ENCODE measurements around the gene GNA12.
"Not testable (repeated sequence)": the region's sequence is repeated elsewhere in the genome, so short reads cannot be mapped to it uniquely, and the experiment has no call there.

Gene GNA12

GRCh38 chr7:2691932-2692439, 152.1 kb downstream of the GNA12 start:
- H3K27ac ChIP-seq (ENCODE audit: low read depth, low read length); H3K4me1 ChIP-seq (ENCODE audit: control insufficient read depth, insufficient read depth, low read length); H3K9ac ChIP-seq (ENCODE audit: low read length); H3K36me3 ChIP-seq (ENCODE audit: control insufficient read depth, insufficient read depth, low read length); H3K4me3 ChIP-seq (ENCODE audit: low read length): not testable (repeated sequence)
- H3K27me3 ChIP-seq (ENCODE audit: control insufficient read depth, insufficient read depth, low read length), result peaks cover 19% of the 10 kb centered on the region

DNA sequence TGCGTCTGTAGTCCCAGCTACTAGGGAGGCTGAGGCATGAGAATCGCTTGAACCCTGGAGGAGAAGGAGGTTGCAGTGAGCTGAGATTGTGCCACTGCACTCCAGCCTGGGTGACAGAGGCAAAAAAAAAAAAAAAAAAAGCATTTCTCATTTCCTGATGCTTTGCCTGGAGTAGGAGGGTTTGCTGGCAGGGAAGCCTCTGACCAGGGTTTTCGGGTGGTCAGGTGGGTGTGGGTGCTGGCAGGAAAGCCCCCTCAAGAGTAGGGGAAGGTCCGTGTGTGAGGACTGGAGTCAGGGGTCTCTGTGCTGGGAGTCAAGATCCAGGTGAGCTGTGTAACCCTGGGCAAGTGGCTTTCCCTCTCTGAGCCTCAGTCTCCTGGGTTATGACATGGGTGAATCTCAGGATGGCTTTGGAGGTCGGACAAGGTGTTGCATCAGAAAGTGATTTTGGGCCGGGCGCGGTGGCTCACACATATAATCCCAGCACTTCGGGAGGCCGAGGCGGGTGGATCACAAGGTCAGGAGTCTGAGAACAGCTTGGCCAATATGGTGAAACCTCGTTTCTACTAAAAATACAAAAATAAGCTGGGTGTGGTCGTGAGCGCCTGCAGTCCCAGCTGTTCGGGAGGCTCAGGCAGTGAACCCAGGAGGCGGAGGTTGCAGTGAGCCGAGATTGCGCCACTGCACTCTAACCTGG, 152.9 kb downstream of the GNA12 start:
- no peaks in the 10 kb centered on the region for H3K4me1 ChIP-seq (ENCODE audit: control insufficient read depth, insufficient read depth, low read length)
- H3K36me3 ChIP-seq (ENCODE audit: control insufficient read depth, insufficient read depth, low read length), result no peaks in the 10 kb centered on the region
- no peak overlapping the region for H3K27ac ChIP-seq (ENCODE audit: low read depth, low read length)
- H3K4me3 ChIP-seq (ENCODE audit: low read length), result no peak overlapping the region
- no peak overlapping the region for H3K9ac ChIP-seq (ENCODE audit: low read length)
- peaks cover 19% of the 10 kb centered on the region for H3K27me3 ChIP-seq (ENCODE audit: control insufficient read depth, insufficient read depth, low read length)

GRCh38 chr7:2689951-2690705, 154.0 kb downstream of the GNA12 start:
- Histone ChIP-seq H3K27me3 (ENCODE audit: control insufficient read depth, insufficient read depth, low read length) (peaks cover 19% of the 10 kb centered on the region), H3K9ac (ENCODE audit: low read length) (no peak overlapping the region), H3K4me3 (ENCODE audit: low read length) (no peak overlapping the region), H3K36me3 (ENCODE audit: control insufficient read depth, insufficient read depth, low read length) (no peaks in the 10 kb centered on the region), H3K4me1 (ENCODE audit: control insufficient read depth, insufficient read depth, low read length) (no peaks in the 10 kb centered on the region), H3K27ac (ENCODE audit: low read depth, low read length) (no peak overlapping the region)

DNA sequence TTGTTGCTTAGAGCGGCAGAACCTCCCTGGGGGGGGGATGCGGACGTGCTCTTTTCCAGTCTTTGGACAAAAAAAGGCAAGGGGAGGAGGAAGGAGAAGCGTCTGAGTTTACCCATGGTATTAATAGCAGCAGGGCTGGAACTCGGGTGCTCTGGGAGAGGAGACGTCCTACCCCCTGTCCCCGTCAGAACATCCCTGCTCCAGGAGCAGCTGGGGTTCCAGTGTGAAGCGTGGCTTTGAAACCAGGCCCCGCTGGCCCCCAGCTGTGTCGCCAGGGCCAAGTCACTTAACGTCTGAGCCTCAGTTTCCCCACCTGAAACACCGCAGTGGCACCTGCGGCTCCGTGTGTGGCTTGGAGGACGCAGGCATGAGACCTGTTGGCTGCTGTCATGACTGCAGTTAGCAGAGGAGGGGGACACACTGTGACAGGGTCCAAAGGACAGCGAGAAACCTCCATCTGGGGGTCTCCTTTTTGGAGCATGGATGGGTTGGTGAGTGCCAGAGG, 154.7 kb downstream of the GNA12 start:
- no peak overlapping the region for H3K27ac ChIP-seq (ENCODE audit: low read depth, low read length)
- H3K36me3 ChIP-seq (ENCODE audit: control insufficient read depth, insufficient read depth, low read length), result no peaks in the 10 kb centered on the region
- H3K9ac ChIP-seq (ENCODE audit: low read length), result no peak overlapping the region
- H3K4me3 ChIP-seq (ENCODE audit: low read length), result peak overlapping the region; percentile 15
- H3K4me1 ChIP-seq (ENCODE audit: control insufficient read depth, insufficient read depth, low read length), result no peaks in the 10 kb centered on the region
- H3K27me3 ChIP-seq (ENCODE audit: control insufficient read depth, insufficient read depth, low read length), result peaks cover 19% of the 10 kb centered on the region

DNA sequence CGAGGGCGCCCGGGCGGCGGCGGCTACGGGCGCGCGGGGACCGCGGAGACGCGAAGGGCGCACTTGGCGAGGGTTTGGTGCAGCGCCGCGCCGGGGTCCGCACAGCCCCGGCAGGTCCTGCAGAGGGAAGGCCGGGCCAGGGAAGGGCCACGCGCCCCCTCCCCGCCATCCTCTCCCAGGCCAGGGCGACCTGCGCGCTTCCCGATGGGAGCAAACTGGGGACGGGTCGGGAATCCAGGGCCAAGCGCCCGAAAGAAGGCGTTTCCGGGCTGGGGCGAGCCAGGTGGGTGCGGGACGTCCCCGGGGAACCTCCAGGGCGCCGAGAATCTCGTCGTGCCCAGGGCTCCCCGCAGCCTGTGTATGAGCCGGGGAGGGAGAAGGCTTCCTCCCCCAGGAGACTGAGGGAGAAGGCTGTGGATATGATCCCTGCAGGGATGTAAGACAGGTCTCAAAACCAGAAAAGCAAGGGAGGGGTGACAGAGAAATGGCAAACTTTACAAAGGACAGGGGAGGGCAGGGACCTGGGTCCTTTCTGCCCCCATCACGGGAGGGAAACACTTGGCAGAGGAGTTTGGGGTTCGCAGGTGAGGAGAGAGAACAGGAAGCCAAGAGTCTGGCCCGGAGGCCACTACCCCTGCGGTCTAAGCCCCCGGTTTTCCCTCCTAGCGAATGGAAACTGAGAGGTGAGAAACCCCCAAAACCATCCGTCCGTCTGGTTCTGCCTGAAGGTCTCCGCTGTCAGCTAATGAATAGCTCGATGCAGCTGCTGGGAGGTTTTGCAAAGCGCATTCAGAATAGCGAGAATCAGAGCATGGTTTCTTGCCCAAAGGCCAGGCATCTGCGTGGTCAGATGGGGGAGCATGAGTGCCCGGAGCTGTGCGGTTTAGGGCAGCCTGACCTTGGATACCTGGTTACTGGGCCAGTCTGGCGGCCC, 155.4 kb downstream of the GNA12 start:
- Histone ChIP-seq H3K4me3 (ENCODE audit: low read length) (peak overlapping the region; percentile 15), H3K4me1 (ENCODE audit: control insufficient read depth, insufficient read depth, low read length) (no peaks in the 10 kb centered on the region), H3K27ac (ENCODE audit: low read depth, low read length) (no peak overlapping the region), H3K9ac (ENCODE audit: low read length) (no peak overlapping the region), H3K36me3 (ENCODE audit: control insufficient read depth, insufficient read depth, low read length) (no peaks in the 10 kb centered on the region), H3K27me3 (ENCODE audit: control insufficient read depth, insufficient read depth, low read length) (peaks cover 19% of the 10 kb centered on the region)

GRCh38 chr7:2687881-2688318, 156.2 kb downstream of the GNA12 start, which contains the start of gene AMZ1:
Gene AMZ1, plus strand, starts transcription at chr7:2688202. Its CDS starts 12,250 bp downstream, at chr7:2700452.
- Histone ChIP-seq H3K9ac (ENCODE audit: low read length) (no peak within 1 kb of the TSS), H3K27me3 (ENCODE audit: control insufficient read depth, insufficient read depth, low read length) (peaks cover 19% of the 10 kb centered on the region), H3K4me3 (ENCODE audit: low read length) (peak within 1 kb of the TSS; percentile 27), H3K4me1 (ENCODE audit: control insufficient read depth, insufficient read depth, low read length) (no peaks in the 10 kb centered on the region), H3K27ac (ENCODE audit: low read depth, low read length) (no peak within 1 kb of the TSS), H3K36me3 (ENCODE audit: control insufficient read depth, insufficient read depth, low read length) (no peaks in the 10 kb centered on the region)

- no peak overlapping the region for H3K27ac ChIP-seq (ENCODE audit: low read depth, low read length)
- no peaks in the 10 kb centered on the region for H3K36me3 ChIP-seq (ENCODE audit: control insufficient read depth, insufficient read depth, low read length)
- no peaks in the 10 kb centered on the region for H3K4me1 ChIP-seq (ENCODE audit: control insufficient read depth, insufficient read depth, low read length)
- peaks cover 19% of the 10 kb centered on the region for H3K27me3 ChIP-seq (ENCODE audit: control insufficient read depth, insufficient read depth, low read length)
- no peak overlapping the region for H3K9ac ChIP-seq (ENCODE audit: low read length)
- H3K4me3 ChIP-seq (ENCODE audit: low read length), result peak overlapping the region; percentile 27
Observed at GRCh38 chr7:2687338-2687869, 156.7 kb downstream of the GNA12 start.

- no peaks in the 10 kb centered on the region for H3K4me1 ChIP-seq (ENCODE audit: control insufficient read depth, insufficient read depth, low read length)
- peaks cover 19% of the 10 kb centered on the region for H3K27me3 ChIP-seq (ENCODE audit: control insufficient read depth, insufficient read depth, low read length)
- H3K36me3 ChIP-seq (ENCODE audit: control insufficient read depth, insufficient read depth, low read length), result no peaks in the 10 kb centered on the region
- H3K4me3 ChIP-seq (ENCODE audit: low read length), result no peak overlapping the region
- H3K9ac ChIP-seq (ENCODE audit: low read length), result no peak overlapping the region
- no peak overlapping the region for H3K27ac ChIP-seq (ENCODE audit: low read depth, low read length)
Observed at GRCh38 chr7:2686101-2686500, 158.0 kb downstream of the GNA12 start.

DNA sequence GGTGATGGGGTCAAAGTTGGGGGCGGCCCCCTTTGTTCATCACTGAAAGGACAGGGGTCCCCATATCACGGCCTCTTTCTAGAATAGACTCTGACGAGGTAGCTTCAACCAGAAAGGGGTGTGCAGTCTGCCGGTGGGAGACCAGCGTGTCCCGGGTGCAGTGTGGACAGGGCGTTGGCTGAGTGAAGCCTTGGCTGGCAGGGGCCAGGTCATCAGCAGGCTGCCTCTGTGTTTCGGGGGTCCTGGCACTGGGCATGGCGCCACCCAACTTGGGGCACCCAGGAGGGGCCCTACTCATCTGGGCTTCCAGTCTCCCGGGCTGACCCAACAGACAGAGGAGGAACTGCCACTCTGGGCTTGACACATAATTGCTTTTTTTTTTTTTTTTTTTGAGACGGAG, 159.6 kb downstream of the GNA12 start:
- no peak overlapping the region for H3K9ac ChIP-seq (ENCODE audit: low read length)
- H3K4me3 ChIP-seq (ENCODE audit: low read length), result no peak overlapping the region
- H3K4me1 ChIP-seq (ENCODE audit: control insufficient read depth, insufficient read depth, low read length), result no peaks in the 10 kb centered on the region
- peaks cover 28% of the 10 kb centered on the region for H3K27me3 ChIP-seq (ENCODE audit: control insufficient read depth, insufficient read depth, low read length)
- H3K27ac ChIP-seq (ENCODE audit: low read depth, low read length), result no peak overlapping the region
- no peaks in the 10 kb centered on the region for H3K36me3 ChIP-seq (ENCODE audit: control insufficient read depth, insufficient read depth, low read length)

- Histone ChIP-seq H3K9ac (ENCODE audit: low read length) (no peak overlapping the region), H3K4me1 (ENCODE audit: control insufficient read depth, insufficient read depth, low read length) (no peaks in the 10 kb centered on the region), H3K27ac (ENCODE audit: low read depth, low read length) (no peak overlapping the region), H3K27me3 (ENCODE audit: control insufficient read depth, insufficient read depth, low read length) (peaks cover 11% of the 10 kb centered on the region), H3K36me3 (ENCODE audit: control insufficient read depth, insufficient read depth, low read length) (no peaks in the 10 kb centered on the region), H3K4me3 (ENCODE audit: low read length) (no peak overlapping the region)
Observed at GRCh38 chr7:2681929-2682799, 161.9 kb downstream of the GNA12 start.

DNA sequence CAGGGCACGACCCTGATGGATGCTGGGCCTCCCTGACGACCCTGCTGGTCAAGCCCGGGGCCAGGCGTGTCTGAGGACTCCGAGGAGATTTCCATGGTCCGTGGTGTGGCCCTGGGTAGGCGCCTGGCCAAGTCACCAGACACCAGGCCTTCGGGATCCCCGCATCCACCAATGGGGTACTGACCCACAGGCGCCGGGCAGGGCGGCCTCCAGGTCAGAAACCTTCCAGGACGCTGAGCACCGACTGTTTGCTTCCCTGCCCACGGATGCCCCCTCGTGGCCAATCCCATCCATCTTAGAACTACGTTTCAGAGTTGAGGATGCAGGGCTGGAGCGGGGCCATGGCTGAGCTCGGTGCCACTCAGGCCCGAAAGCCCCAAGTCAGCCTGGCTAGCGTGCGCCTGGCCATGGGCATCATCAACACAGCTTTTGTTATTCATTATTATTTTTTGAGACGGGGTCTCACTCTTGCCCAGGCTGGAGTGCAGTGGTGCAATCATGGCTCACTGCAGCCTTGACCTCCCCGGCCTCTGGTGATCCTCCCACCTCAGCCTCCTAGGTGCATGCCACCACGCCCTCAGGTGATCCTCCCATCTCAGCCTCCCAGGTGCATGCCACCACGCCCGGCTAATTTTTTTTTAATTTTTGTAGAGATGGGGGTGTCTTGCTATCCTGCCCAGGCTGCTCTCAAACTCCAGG, 163.2 kb downstream of the GNA12 start:
- Histone ChIP-seq H3K27ac (ENCODE audit: low read depth, low read length) (no peak overlapping the region), H3K4me1 (ENCODE audit: control insufficient read depth, insufficient read depth, low read length) (no peaks in the 10 kb centered on the region), H3K36me3 (ENCODE audit: control insufficient read depth, insufficient read depth, low read length) (no peaks in the 10 kb centered on the region), H3K4me3 (ENCODE audit: low read length) (no peak overlapping the region), H3K9ac (ENCODE audit: low read length) (no peak overlapping the region), H3K27me3 (ENCODE audit: control insufficient read depth, insufficient read depth, low read length) (peaks cover 9% of the 10 kb centered on the region)
